Measurements from ENCODE around the gene SMARCD3.

DNA sequence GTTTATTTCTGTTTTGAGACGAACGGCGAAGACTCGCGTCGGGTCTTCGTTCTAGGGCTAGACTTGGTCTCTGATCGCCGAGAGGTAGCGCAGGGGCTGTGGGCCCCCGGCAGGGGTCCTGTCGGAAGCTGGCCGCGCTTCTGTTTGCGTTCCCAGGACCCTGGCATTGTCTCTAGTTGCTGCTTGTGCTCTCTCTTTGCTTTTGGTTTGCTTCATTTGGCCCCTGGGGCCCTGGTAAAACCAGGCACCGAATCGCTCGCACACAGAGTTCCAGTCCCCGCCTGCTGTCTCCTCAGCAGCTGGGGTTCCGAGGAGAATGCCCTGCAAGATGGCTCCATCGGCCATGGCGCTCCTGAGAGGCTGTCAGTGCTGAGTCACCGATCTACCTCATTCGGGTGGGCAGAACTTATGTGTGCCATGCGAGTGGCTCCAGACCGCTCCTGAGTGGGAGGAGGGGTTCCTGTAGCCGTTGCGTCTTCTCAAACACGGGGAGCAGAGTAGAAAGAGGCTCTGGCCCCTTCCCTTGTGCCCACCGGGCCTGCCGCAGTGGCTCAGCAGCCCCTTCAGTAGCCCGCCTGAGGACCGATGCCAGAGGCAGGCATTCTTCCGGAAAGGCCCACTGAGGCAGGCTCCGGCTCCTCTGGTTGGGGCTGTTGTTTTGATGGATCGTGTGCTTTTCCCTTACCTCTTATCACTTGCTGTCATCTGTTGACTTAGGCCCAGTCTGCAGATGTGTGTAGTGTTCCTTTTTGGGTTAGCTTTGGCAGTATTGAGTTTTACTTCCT, 15.4 kb downstream of the SMARCD3 start:
- TF ChIP-seq, protein P1, sequence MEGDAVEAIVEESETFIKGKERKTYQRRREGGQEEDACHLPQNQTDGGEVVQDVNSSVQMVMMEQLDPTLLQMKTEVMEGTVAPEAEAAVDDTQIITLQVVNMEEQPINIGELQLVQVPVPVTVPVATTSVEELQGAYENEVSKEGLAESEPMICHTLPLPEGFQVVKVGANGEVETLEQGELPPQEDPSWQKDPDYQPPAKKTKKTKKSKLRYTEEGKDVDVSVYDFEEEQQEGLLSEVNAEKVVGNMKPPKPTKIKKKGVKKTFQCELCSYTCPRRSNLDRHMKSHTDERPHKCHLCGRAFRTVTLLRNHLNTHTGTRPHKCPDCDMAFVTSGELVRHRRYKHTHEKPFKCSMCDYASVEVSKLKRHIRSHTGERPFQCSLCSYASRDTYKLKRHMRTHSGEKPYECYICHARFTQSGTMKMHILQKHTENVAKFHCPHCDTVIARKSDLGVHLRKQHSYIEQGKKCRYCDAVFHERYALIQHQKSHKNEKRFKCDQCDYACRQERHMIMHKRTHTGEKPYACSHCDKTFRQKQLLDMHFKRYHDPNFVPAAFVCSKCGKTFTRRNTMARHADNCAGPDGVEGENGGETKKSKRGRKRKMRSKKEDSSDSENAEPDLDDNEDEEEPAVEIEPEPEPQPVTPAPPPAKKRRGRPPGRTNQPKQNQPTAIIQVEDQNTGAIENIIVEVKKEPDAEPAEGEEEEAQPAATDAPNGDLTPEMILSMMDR (IDR thresholded peaks at IDR 0.05; ENCODE audit: low read length) = no peak
- no peak for TF ChIP-seq EZH2 (IDR thresholded peaks at IDR 0.05; ENCODE audit: borderline replicate concordance, low read length)
